Measurements from ENCODE around the gene PRKAR1A.

The PRKAR1A gene

DNA sequence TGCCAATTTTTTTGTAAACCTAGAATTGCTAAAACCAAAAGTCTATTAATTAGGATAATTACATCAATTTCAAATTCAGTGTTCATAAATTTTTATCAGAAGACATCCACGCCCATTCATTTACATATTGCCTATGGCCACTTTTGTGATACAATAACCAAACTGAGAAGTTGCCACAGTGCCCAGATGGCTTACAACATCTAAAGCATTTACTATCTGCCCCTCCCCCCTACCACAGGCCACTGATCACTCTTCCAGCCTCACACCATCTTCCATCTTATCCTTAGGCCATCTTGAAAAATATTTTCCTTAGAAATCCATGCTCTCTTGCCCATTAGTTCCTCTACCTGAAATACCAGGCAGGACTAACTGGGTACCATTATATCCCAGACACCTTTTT lies 6.3 kb upstream of the PRKAR1A start:
- Histone ChIP-seq H3K36me3 (no peaks in the 10 kb centered on the region), H3K4me1 (peaks cover 0 to 1% (median under 1%) of the 10 kb centered on the region in 4 donors), H3K27ac (no peak overlapping the region), H3K9me3 (no peaks in the 10 kb centered on the region), H3K4me3 (no peak overlapping the region), H3K27me3 (peaks cover 0 to 4% of the 10 kb centered on the region in 2 donors)
- intact Hi-C loops (cut with DNase I; ENCODE audit: low total_unique reads) = no loop called here
- TF ChIP-seq, protein P1, sequence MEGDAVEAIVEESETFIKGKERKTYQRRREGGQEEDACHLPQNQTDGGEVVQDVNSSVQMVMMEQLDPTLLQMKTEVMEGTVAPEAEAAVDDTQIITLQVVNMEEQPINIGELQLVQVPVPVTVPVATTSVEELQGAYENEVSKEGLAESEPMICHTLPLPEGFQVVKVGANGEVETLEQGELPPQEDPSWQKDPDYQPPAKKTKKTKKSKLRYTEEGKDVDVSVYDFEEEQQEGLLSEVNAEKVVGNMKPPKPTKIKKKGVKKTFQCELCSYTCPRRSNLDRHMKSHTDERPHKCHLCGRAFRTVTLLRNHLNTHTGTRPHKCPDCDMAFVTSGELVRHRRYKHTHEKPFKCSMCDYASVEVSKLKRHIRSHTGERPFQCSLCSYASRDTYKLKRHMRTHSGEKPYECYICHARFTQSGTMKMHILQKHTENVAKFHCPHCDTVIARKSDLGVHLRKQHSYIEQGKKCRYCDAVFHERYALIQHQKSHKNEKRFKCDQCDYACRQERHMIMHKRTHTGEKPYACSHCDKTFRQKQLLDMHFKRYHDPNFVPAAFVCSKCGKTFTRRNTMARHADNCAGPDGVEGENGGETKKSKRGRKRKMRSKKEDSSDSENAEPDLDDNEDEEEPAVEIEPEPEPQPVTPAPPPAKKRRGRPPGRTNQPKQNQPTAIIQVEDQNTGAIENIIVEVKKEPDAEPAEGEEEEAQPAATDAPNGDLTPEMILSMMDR (IDR thresholded peaks at IDR 0.05) = no peak
- no peak for DNase-seq

DNA sequence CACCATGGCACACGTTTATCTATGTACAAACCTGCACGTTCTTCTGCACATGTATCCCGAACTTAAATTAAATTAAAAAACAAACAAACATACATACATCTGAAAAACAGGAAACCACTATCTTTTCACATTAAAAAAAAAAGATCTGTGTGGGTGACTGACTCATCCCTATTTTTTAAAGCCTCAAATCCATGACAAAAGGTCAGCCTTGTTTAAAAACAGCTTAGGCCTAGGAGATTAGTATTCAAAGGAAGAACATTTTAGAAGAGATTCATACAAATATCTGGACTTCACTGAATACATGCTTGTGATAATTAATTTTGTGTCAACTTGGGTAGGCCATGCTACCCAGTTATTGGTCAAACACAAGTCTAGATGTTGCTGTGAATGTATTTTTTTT lies 4.7 kb upstream of the PRKAR1A start:
- H3K27me3 ChIP-seq = no peaks in the 10 kb centered on the region
- TF ChIP-seq, protein P1 (IDR thresholded peaks at IDR 0.05) = no peak
- no peak overlapping the region for H3K27ac ChIP-seq
- intact Hi-C loops (cut with DNase I; ENCODE audit: low total_unique reads) = no loop called here
- no peak for DNase-seq
- no peaks in the 10 kb centered on the region for H3K9me3 ChIP-seq
- H3K36me3 ChIP-seq = no peaks in the 10 kb centered on the region
- H3K4me1 ChIP-seq = peaks cover 0 to 6% (median 2%) of the 10 kb centered on the region in 4 donors
- no peak overlapping the region for H3K4me3 ChIP-seq

DNA sequence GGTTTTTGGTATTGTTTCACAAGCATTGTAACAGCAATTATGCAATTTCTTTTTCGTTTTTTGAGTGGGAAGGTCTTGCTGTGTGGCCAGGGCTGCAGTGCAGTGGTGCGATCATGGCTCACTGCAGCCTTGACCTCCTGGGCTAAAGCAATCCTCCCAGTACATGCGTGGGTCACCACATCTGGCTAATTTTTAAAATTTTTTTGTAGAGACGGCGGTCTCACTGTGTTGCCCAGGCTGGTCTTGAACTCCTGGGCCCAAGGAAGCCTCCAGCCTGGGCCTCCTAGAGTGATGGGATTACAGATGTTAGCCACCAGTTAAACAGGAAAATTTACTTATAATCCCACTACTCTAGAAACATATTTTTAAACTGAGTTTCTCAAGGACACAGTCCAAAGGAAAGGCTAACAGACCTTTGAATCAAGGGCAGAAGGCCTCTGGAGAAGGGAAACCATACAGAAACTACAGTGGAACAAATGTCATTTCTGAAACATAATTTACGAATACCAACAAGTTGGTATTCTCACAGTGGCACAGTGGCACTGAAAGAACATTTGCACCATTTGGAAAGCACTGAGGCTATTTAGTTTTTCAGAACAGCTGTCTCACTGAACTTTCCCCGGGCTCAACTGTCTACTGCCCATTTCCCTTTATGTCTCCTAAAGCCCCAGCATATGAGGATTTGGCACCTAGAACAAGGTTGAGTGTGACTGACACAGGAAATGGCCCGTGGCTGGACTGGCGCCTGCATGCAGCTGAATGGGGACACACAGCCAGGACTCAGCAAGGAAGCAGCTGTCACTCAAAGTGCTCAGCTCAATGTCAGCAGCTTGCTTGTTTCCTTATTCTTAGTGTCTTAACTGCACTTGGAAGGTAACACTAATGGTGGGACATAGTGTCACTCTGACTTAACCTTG lies 2.8 kb upstream of the PRKAR1A start:
- Histone ChIP-seq H3K9me3 (no peaks in the 10 kb centered on the region), H3K27me3 (no peaks in the 10 kb centered on the region), H3K4me3 (no peak overlapping the region), H3K4me1 (peaks cover 0 to 16% (median 10%) of the 10 kb centered on the region in 4 donors), H3K27ac (no peak overlapping the region), H3K36me3 (no peaks in the 10 kb centered on the region)
- intact Hi-C loops (cut with DNase I; ENCODE audit: low total_unique reads) = loop anchor here (5.0 kb wide), 1 partner anchor 52 kb away; the partner anchor contains the start of gene WIPI1
- TF ChIP-seq, protein P1 (IDR thresholded peaks at IDR 0.05) = no peak
- DNase-seq = peak in 1 of 2 donors; percentile 51

DNA sequence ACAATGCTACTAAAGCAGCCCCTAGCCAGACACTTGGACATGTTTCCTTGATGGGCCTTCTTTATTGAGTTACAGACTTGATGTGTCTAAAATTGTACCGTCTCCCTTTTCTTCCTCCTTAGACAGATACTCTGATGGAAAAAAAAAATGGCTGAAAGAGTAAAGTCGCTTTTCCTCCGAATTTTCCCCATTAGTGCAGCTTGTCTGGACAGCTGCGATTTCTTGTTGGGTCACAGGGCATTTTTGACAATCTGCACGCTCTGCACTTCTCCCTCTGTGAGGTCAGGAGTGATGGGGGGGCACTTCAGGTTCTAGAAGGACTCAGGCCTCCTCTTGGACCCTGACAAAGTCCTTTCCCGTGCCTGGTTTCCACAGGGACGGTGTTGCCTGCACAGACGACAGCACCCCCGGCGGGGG lies 968 bp upstream of the PRKAR1A start:
- intact Hi-C loops (cut with DNase I; ENCODE audit: low total_unique reads) = loop anchor here (5.0 kb wide), 1 partner anchor 54 kb away; the partner anchor contains the start of gene WIPI1
- peaks cover 0 to 33% (median 20%) of the 10 kb centered on the region in 4 donors for H3K4me1 ChIP-seq

DNA sequence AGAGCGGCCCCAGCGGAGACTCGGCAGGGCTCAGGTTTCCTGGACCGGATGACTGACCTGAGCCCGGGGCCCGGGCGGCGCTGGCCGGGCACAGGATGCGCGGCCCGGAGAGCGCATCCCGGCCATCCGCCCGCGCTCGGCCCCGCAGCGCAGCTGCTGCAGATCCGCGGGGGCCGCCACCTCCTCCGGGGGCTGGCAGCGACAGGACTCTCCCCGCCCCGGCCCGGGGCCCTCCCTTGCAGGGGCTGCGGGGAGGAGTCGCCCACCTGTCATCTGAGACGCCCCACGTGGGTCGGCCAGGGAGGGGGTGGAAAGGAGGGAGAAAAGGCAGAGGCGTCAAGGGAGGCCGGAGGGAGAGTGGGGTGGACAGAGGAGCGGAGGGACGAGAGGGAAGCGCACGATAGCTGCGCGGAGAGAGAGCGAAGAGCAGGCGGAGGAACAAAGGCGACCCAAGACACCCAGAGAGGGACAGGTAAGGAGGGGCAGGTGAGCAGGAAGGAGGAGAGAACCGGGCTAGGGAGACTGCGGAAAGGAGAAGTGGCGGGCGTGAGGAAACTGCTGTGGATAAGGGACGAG lies 471 bp upstream of the PRKAR1A start:
- H3K36me3 ChIP-seq = peaks cover 4 to 11% (median 9%) of the 10 kb centered on the region in 3 donors
- peak overlapping the region; percentile 77 to 81 for H3K4me3 ChIP-seq
- H3K27me3 ChIP-seq = no peaks in the 10 kb centered on the region
- no peaks in the 10 kb centered on the region for H3K9me3 ChIP-seq
- peaks cover 0 to 38% (median 20%) of the 10 kb centered on the region in 4 donors for H3K4me1 ChIP-seq
- H3K27ac ChIP-seq = peak overlapping the region; percentile 94 to 97
- peak; percentile 79 to 90 for DNase-seq
- intact Hi-C loops (cut with DNase I; ENCODE audit: low total_unique reads) = loop anchor here (5.0 kb wide), 1 partner anchor 54 kb away; the partner anchor contains the start of gene WIPI1
- TF ChIP-seq, protein P1 (IDR thresholded peaks at IDR 0.05) = no peak

More for the DNA sequence above, 968 bp upstream of the PRKAR1A start:
- DNase-seq = no peak
- H3K27me3 ChIP-seq = no peaks in the 10 kb centered on the region
- TF ChIP-seq, protein P1 (IDR thresholded peaks at IDR 0.05) = no peak
- peak overlapping the region; percentile 77 to 81 for H3K4me3 ChIP-seq
- H3K36me3 ChIP-seq = peaks cover 0 to 6% (median 4%) of the 10 kb centered on the region in 3 donors
- no peaks in the 10 kb centered on the region for H3K9me3 ChIP-seq
- peak overlapping the region; percentile 94 to 97 for H3K27ac ChIP-seq

Measured in tibial artery (tissue), 4 donors.